ENCODE data around the gene NOC4L. TPM values are rescaled to one million over a fixed set of nuclear protein-coding genes. Genes with fewer than 3 reads are reported as not detected.
"Not testable (repeated sequence)": the region's sequence is repeated elsewhere in the genome, so short reads cannot be mapped to it uniquely, and the experiment has no call there.

NOC4L gene
- 16.5 TPM for total RNA-seq
- long read RNA-seq, transcript NOC4L-201 (15 exons, 1,632 nt), result major isoform, 21 of 28 reads
- long read RNA-seq, partial matches to known transcripts, result 4 of 28 reads
- long read RNA-seq, other reads (novel, unspliced or antisense), result 2 of 28 reads

- ATAC-seq, result peak; percentile 95
- no peak for TF ChIP-seq CTCF (IDR thresholded peaks at IDR 0.05)
- Histone ChIP-seq H3K4me1 (peaks cover 18% of the 10 kb centered on the region), H3K36me3 (peaks cover 33% of the 10 kb centered on the region), H3K27ac (peak within 1 kb of the TSS; percentile 87), H3K9me3 (no peaks in the 10 kb centered on the region), H3K27me3 (no peaks in the 10 kb centered on the region), H3K4me3 (peak within 1 kb of the TSS; percentile 81)
- DNase-seq, result peak; percentile 96
- intact Hi-C loops (cut with DNase I), result no loop called here
Observed at GRCh38 chr12:132144115-132144809, at the start of gene NOC4L, which contains the start of gene DDX51. Gene NOC4L, plus strand, starts transcription at chr12:132144457. Its CDS starts 32 bp downstream, at chr12:132144489. Gene DDX51, minus strand, starts transcription at chr12:132144319. Its CDS starts 23 bp downstream, at chr12:132144296.

- DNase-seq (no peak), ATAC-seq (no peak)
- Histone ChIP-seq H3K4me3 (no peak overlapping the region), H3K27ac (no peak overlapping the region), H3K9me3 (no peaks in the 10 kb centered on the region), H3K27me3 (no peaks in the 10 kb centered on the region), H3K36me3 (peaks cover 19% of the 10 kb centered on the region), H3K4me1 (no peaks in the 10 kb centered on the region)
- intact Hi-C loops (cut with DNase I), result no loop called here
- TF ChIP-seq CTCF (IDR thresholded peaks at IDR 0.05), result no peak
Observed at GRCh38 chr12:132095520-132096409, 48.5 kb upstream of the NOC4L start.

DNA sequence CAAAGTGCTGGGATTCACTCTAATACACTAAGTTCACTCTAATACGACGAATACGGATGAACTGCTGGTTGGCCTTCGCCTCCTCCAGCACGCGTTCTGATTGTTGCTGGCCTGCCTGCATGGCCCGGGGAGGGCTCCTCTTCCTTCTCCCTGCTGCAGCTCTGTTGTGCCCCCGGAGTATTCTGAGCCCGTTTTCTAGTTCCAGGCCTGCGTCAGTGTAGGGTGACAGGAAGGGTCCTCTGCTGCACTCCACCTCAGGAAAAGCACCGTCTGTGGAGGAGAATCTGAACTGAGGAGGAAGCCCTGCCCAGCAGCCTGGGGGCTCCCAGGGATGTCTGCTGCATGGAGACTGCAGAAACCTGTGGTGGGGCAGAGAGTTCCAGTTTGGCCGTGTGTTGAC lies 44.5 kb upstream of the NOC4L start:
- intact Hi-C loops (cut with DNase I), result no loop called here
- TF ChIP-seq CTCF (IDR thresholded peaks at IDR 0.05), result no peak
- ATAC-seq (no peak), DNase-seq (no peak)
- H3K4me1 ChIP-seq, result no peaks in the 10 kb centered on the region
- H3K9me3 ChIP-seq, result no peaks in the 10 kb centered on the region
- no peak overlapping the region for H3K4me3 ChIP-seq
- no peaks in the 10 kb centered on the region for H3K27me3 ChIP-seq
- no peaks in the 10 kb centered on the region for H3K36me3 ChIP-seq
- no peak overlapping the region for H3K27ac ChIP-seq

DNA sequence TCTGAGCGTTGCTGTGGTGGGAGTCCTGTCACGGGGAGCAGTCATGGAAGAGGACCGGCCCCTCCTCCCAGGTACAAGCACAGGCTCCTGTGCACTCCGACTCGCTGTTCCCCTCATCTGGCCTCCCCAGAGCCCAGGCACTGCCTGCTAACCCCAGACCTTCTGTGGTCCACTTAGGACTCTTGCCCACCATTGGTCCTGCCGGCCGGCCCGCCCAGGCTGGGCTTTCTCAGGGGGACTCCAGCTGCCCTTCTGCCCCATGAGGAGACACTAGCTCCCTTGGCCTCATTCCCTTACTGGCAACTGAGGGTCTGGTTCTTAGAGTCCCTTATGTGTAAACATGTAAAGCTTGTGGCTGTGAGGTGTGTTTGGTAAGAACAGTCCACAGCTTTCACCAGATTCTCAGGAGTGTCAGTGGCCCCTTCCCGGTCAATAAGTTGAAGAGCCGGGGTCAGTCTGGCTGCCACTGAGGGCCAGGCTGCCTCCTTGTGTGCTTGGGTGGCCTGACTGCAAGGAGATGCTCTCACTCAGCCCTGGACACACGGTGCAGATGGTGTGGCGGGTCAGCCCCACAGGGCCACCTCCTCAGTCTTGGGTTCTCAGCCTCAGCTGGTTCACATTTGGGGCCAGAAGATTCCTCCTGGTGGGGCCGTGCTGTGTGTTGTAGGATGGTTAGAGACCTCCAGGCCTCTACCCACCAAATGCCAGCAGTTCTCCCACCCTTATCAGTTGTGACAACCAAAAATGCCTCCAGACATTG lies 43.8 kb upstream of the NOC4L start:
- intact Hi-C loops (cut with DNase I), result no loop called here
- Histone ChIP-seq H3K36me3 (peaks cover 5% of the 10 kb centered on the region), H3K9me3 (no peaks in the 10 kb centered on the region), H3K4me3 (no peak overlapping the region), H3K4me1 (no peaks in the 10 kb centered on the region), H3K27me3 (no peaks in the 10 kb centered on the region), H3K27ac (no peak overlapping the region)
- ATAC-seq (peak; percentile 19), DNase-seq (no peak)
- TF ChIP-seq CTCF (IDR thresholded peaks at IDR 0.05), result no peak

GRCh38 chr12:132102297-132102696 lies 42.0 kb upstream of the NOC4L start:
- no peak for TF ChIP-seq CTCF (IDR thresholded peaks at IDR 0.05)

GRCh38 chr12:132103072-132103471 lies 41.2 kb upstream of the NOC4L start:
- H3K9me3 ChIP-seq; intact Hi-C loops (cut with DNase I); H3K27ac ChIP-seq; DNase-seq; ATAC-seq; H3K36me3 ChIP-seq; H3K27me3 ChIP-seq; H3K4me1 ChIP-seq; H3K4me3 ChIP-seq: not testable (repeated sequence)

More at GRCh38 chr12:132102297-132102696, 42.0 kb upstream of the NOC4L start:
- ATAC-seq (no peak), DNase-seq (no peak)
- Histone ChIP-seq H3K27ac (no peak overlapping the region), H3K4me3 (no peak overlapping the region), H3K4me1 (no peaks in the 10 kb centered on the region), H3K9me3 (no peaks in the 10 kb centered on the region), H3K27me3 (no peaks in the 10 kb centered on the region), H3K36me3 (peaks cover 6% of the 10 kb centered on the region)
- intact Hi-C loops (cut with DNase I), result no loop called here
